ENCODE data around the gene HTR1D. TPM values are rescaled to one million over a fixed set of nuclear protein-coding genes. Genes with fewer than 3 reads are reported as not detected.
"Not testable (repeated sequence)": the region's sequence is repeated elsewhere in the genome, so short reads cannot be mapped to it uniquely, and the experiment has no call there.

The HTR1D gene
- total RNA-seq, 1 donor = 0.86 TPM

DNA sequence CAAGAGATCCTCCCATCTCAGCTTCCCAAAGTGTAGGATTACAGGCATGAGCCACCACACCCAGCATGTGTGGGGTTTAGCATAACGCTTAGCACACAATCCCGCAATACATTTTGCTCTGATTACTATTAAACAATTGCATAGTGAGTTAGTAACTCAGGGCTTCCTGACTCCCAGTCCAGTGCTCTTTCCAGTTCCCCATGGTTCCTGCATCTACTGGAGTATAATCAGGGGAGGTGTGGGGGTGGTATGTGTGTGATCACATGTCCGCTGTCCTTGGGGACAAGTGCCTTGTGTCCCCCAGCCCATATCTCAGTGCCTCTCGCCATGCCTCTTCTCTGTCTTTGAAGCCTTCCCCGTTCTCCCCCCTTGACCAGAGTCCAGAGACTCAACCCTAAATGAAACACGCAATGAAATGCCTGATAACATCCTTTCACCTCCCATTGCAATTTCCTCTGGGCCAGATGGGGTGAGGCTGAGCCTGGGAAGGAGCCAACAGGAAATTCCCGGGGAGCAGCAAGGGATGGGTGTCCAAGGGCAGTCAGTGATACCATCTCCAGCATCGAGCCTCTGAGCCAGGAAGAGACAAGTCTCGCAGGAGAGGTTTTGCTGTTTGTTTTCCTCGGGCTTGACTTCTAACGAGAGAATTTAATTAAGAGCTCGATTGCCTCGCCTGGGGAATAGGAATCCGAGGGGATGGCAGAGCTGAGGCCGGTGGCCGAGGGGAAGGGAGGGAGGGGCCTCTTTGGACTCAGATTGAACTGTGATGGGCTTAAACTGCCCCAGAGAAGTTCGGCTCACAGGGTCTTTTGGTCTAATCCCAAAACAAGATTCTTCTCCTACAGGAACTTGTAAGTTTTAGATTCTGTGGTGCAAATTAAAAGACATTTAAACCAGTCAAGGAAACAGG, 7.7 kb upstream of the HTR1D start:
- peak; percentile 71 for DNase-seq (ENCODE audit: low read depth)
- H3K4me3 ChIP-seq (ENCODE audit: low read depth, low read length) = no peak overlapping the region
- TF ChIP-seq, protein P1, sequence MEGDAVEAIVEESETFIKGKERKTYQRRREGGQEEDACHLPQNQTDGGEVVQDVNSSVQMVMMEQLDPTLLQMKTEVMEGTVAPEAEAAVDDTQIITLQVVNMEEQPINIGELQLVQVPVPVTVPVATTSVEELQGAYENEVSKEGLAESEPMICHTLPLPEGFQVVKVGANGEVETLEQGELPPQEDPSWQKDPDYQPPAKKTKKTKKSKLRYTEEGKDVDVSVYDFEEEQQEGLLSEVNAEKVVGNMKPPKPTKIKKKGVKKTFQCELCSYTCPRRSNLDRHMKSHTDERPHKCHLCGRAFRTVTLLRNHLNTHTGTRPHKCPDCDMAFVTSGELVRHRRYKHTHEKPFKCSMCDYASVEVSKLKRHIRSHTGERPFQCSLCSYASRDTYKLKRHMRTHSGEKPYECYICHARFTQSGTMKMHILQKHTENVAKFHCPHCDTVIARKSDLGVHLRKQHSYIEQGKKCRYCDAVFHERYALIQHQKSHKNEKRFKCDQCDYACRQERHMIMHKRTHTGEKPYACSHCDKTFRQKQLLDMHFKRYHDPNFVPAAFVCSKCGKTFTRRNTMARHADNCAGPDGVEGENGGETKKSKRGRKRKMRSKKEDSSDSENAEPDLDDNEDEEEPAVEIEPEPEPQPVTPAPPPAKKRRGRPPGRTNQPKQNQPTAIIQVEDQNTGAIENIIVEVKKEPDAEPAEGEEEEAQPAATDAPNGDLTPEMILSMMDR (IDR thresholded peaks at IDR 0.05; ENCODE audit: insufficient read depth, low read depth, low read length) = no peak

DNA sequence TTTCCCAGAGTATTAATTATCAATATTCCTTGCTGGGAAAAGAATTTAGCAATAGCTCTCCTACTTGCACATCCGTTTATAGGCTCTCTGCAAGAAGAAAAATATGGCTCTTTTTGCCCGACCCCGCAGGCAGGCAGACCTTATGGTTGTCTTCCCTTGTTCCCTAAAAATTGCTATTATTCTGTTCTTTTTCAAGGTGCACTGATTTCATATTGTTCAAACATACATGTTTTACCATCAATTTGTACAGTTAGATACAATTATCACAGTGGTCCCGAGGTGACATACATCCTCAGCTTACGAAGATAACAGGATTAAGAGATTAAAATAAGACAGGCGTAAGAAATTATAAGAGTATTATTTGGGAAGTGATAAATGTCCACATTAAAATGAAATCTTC, 6.7 kb upstream of the HTR1D start:
- H3K4me3 ChIP-seq (ENCODE audit: low read depth, low read length); DNase-seq (ENCODE audit: low read depth): not testable (repeated sequence)

DNA sequence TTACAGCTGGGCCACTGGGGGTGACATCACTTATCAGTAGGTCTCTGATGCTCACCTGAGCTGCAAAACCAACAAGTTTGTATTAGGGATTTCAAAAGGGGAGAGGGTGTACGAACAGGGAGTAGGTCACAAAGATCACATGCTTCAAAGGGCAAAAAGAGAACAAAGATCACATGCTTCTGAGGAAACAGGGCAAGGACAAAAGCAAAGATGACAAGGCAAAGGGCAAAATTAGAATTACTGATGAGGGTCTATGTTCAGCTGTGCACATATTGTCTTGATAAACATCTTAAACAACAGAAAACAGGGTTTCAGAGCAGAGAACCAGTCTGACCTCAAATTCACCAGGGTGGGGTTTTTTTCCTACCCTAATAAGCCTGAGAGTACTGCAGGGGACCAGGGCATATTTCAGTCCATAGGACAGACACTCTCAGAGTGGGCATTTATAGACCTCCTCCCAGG, 6.2 kb upstream of the HTR1D start:
- not testable (repeated sequence) for DNase-seq (ENCODE audit: low read depth); H3K4me3 ChIP-seq (ENCODE audit: low read depth, low read length)

DNA sequence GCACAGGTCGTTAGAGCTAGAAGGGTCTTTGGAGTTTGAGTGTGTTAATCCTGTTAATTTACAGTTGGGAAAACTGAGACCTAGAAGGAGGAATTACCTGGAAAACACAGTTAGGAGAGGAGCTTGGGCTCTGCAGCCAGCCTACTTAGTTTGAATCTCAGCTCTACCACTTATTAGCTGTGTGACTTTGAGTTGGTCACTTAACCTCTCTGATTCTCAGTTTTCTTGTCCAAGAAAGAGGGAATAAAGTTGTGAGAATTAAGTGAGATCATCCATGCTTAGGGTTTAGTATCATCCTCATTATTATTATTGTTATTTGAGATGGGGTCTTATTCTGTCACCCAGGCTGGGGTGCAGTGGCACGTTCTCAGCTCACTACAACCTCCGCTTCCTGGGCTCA, 5.4 kb upstream of the HTR1D start:
- TF ChIP-seq, protein P1 (IDR thresholded peaks at IDR 0.05; ENCODE audit: insufficient read depth, low read depth, low read length) = no peak
- no peak overlapping the region for H3K4me3 ChIP-seq (ENCODE audit: low read depth, low read length)
- DNase-seq (ENCODE audit: low read depth) = no peak

DNA sequence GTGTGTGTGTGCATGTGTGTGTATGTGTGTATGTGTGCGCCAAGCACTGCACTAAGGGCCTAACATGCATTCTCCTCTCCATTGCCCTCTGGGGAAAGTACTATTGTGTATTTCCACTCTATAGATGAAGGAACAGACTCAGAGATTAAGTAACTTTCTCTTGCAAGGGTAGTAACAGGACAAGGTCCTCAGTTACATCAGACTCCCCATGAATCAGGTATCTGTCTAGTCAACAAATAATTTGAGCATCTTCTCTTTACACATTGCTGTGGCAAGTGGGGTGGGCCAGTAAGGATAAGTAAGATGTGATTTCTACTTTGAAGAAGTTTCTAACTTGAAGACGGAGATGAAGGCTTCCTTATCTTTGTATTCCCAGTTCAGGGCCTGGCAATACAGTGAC, 5.0 kb upstream of the HTR1D start:
- no peak for DNase-seq (ENCODE audit: low read depth)
- TF ChIP-seq, protein P1 (IDR thresholded peaks at IDR 0.05; ENCODE audit: insufficient read depth, low read depth, low read length) = no peak
- H3K4me3 ChIP-seq (ENCODE audit: low read depth, low read length) = no peak overlapping the region

DNA sequence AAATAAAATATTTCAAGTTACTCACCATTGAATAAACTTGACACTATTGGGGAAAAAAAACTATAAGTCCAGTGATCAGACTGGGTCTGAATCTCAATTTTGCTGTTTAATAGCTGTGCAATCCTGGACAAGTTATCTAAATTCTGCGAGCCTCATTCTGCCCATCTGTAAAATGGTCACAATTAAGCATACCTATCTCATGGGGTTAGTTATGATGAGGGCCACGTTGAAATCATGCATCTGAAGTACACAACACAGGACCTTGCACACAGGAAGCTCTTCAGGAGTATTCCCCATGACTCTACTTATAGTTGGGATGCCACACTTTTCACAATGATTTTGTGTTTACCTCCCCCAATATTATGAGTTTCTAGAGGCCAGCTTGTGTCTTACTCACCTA, 3.8 kb upstream of the HTR1D start:
- TF ChIP-seq, protein P1 (IDR thresholded peaks at IDR 0.05; ENCODE audit: insufficient read depth, low read depth, low read length) = no peak
- DNase-seq (ENCODE audit: low read depth) = no peak
- H3K4me3 ChIP-seq (ENCODE audit: low read depth, low read length) = no peak overlapping the region

DNA sequence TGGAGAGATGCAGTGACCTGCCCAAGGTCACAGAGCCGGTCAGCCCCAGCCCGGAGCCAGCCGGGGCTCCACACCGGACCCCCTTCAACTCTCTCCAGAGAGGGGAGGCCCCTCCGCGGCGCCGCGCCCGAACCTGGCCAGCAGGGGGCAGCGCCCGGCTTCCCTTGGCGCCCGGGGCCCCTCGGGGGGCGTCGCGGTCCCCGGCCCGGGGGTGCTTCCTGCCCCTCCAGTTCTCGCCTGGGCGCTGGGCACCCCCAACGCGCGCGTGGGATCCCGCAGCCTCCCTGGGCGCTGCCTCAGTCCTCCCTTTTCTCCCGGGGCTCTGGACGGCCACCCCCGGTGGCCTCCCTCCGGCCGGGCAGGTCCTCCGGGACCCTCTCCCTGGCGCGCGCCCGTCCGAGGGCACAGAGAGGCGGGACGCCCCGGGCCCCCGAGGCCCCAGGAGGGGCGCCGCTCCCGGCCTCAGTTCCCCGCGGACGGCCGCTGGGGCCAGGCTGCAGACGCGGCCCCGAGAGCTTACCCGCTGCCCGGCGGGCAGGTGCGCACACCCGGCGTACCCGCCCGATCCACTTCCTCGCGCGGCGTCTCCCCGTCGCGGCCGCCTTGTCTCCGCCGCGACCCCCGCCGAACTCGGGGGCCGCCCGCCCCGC, 406 bp downstream of the HTR1D start:
- TF ChIP-seq, protein P1 (IDR thresholded peaks at IDR 0.05; ENCODE audit: insufficient read depth, low read depth, low read length) = peak; percentile 51
- DNase-seq (ENCODE audit: low read depth) = no peak
- peak overlapping the region; percentile 56 for H3K4me3 ChIP-seq (ENCODE audit: low read depth, low read length)

Data from fibroblast of villous mesenchyme (primary cell).